OCI-LY7 (cell line): ENCODE results near the gene DBNDD2.

Source experiments
- EZH2phosphoT487 ChIP-seq: fragments of 200-600 bp; sonication (generic); IDR thresholded peaks from 2 replicates; pipeline ENCODE4 v1.6.1; 2018; ENCODE audit warnings: low read depth, borderline replicate concordance, mild to moderate bottlenecking, mixed run types, antibody characterized with exemption, low read length, moderate library complexity, mixed read lengths
- TF ChIP-seq, protein P1 (sequence below): fragments of 200-600 bp; sonication (generic); conservative IDR thresholded peaks from 2 replicates; pipeline ENCODE4 v1.5.1; 2014; ENCODE audit warnings: mild to moderate bottlenecking, antibody characterized with exemption, low read length, moderate library complexity, mixed read lengths

DNA sequence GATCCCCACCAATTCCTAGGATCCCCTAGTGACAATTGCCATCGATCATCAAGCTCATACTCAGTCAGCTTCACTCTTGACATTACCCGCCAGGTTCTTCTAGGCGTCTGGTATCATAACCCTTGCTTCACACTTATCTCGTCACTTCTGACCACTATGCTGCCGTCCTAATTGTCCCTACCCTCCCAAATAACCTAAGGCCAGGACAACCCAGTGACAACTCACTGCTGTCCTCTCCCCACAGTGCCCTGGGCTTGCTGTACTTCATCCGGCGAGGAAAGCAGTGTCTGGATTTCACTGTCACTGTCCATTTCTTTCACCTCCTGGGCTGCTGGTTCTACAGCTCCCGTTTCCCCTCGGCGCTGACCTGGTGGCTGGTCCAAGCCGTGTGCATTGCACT, 41.5 kb upstream of the DBNDD2 start:
- TF ChIP-seq, protein P1, sequence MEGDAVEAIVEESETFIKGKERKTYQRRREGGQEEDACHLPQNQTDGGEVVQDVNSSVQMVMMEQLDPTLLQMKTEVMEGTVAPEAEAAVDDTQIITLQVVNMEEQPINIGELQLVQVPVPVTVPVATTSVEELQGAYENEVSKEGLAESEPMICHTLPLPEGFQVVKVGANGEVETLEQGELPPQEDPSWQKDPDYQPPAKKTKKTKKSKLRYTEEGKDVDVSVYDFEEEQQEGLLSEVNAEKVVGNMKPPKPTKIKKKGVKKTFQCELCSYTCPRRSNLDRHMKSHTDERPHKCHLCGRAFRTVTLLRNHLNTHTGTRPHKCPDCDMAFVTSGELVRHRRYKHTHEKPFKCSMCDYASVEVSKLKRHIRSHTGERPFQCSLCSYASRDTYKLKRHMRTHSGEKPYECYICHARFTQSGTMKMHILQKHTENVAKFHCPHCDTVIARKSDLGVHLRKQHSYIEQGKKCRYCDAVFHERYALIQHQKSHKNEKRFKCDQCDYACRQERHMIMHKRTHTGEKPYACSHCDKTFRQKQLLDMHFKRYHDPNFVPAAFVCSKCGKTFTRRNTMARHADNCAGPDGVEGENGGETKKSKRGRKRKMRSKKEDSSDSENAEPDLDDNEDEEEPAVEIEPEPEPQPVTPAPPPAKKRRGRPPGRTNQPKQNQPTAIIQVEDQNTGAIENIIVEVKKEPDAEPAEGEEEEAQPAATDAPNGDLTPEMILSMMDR, result no peak
- no peak for TF ChIP-seq EZH2phosphoT487
